ENCODE results near the gene FBXW5.

The FBXW5 gene

GRCh38 chr9:136977223-136977622, 32.7 kb upstream of the FBXW5 start, which contains the start of gene PTGDS:
Gene PTGDS (plus strand): TSS chr9:136977504. CDS start chr9:136977579, 75 bp downstream.
- no peak for DNase-seq

- no peak for DNase-seq
These were observed 31.1 kb upstream of the FBXW5 start for GRCh38 chr9:136975644-136976043.

GRCh38 chr9:136974817-136975535, 30.4 kb upstream of the FBXW5 start:
- DNase-seq = no peak

GRCh38 chr9:136973618-136974617, 29.4 kb upstream of the FBXW5 start:
- no peak for DNase-seq

- no peak for DNase-seq
These were observed 28.2 kb upstream of the FBXW5 start for GRCh38 chr9:136972743-136973142.

- no peak for DNase-seq
These were observed 27.8 kb upstream of the FBXW5 start for GRCh38 chr9:136972335-136972734.

- no peak for DNase-seq
These were observed 27.2 kb upstream of the FBXW5 start for GRCh38 chr9:136971746-136972145.

GRCh38 chr9:136970361-136970760, 25.8 kb upstream of the FBXW5 start:
- DNase-seq = no peak

- DNase-seq = no peak
These were observed 25.2 kb upstream of the FBXW5 start for GRCh38 chr9:136969774-136970173.

- no peak for DNase-seq
These were observed 24.6 kb upstream of the FBXW5 start for GRCh38 chr9:136969150-136969549.

GRCh38 chr9:136968333-136969127, 24.0 kb upstream of the FBXW5 start:
- no peak for DNase-seq

GRCh38 chr9:136965771-136966484, 21.4 kb upstream of the FBXW5 start:
- no peak for DNase-seq

- no peak for DNase-seq
These were observed 20.4 kb upstream of the FBXW5 start for GRCh38 chr9:136964833-136965422.

GRCh38 chr9:136964171-136964689, 19.7 kb upstream of the FBXW5 start:
- DNase-seq = no peak

- DNase-seq = no peak
These were observed 19.2 kb upstream of the FBXW5 start for GRCh38 chr9:136963751-136964150.

GRCh38 chr9:136963341-136963740, 18.8 kb upstream of the FBXW5 start:
- DNase-seq = no peak

- DNase-seq = no peak
These were observed 18.2 kb upstream of the FBXW5 start for GRCh38 chr9:136962701-136963248.

GRCh38 chr9:136962163-136962562, 17.6 kb upstream of the FBXW5 start:
- no peak for DNase-seq

GRCh38 chr9:136961279-136962065, 16.9 kb upstream of the FBXW5 start:
- DNase-seq = no peak

- DNase-seq = no peak
These were observed 16.4 kb upstream of the FBXW5 start for GRCh38 chr9:136960938-136961275.

All from NCI-H446 (cell line).